Endothelial cell of umbilical vein (primary cell): ENCODE results near the gene GAN. TPM values are rescaled to one million over a fixed set of nuclear protein-coding genes. Genes with fewer than 3 reads are reported as not detected.

Experiments
- BruUV-seq: library from RNA; stranded (reverse); fragments of 400-500 nt; replicated peaks from 2 replicates; lab custom pipeline; 2021; lab: Mats Ljungman, UMichigan
- CTCF ChIA-PET: fragments of 300-600, 350-600 bp; sonication (Branson Sonifier 250); formaldehyde crosslinking; loops from one replicate; lab custom pipeline; 2021; ENCODE audit warnings: antibody characterized with exemption, inconsistent platforms; lab: Charles Lee
- POLR2A ChIA-PET: fragments of 300-600, 350-600 bp; sonication (Branson Sonifier 250); formaldehyde crosslinking; loops from one replicate; lab custom pipeline; 2021; ENCODE audit warnings: antibody characterized with exemption, inconsistent platforms; lab: Charles Lee
- DNase-seq: peaks from one replicate; pipeline ENCODE4 v3.0.0-alpha.2; 2011; ENCODE audit warnings: low read depth, low spot score
- FAIRE-seq: peaks from 2 replicates; lab custom pipeline; 2011; peaks lifted over from hg19 to GRCh38; lab: Jason Lieb, UNC
- H2AFZ ChIP-seq: 2 replicates; pipeline ENCODE4 v1.6.0; 2012; ENCODE audit warnings: low read depth, low read length, control low read depth, inconsistent platforms
- H3K27ac ChIP-seq: 2 replicates; pipeline ENCODE4 v1.5.1; 2011; ENCODE audit warnings: low read depth, mild to moderate bottlenecking, control low read depth, low read length, moderate library complexity; ENCODE audit not compliant: insufficient read depth
- H3K27me3 ChIP-seq, 2 experiments: 2 replicates each; pipeline versions ENCODE4 v1.6.0 to v1.6.1; 2011; ENCODE audit warnings: low read length in 2 of 2, mixed read lengths in 1 of 2; ENCODE audit not compliant: control insufficient read depth in 2 of 2, insufficient read depth in 2 of 2
- H3K36me3 ChIP-seq, 2 experiments: 2 replicates in 1 of 2; 3 replicates in 1 of 2; pipeline ENCODE4 v1.5.1; 2011; ENCODE audit warnings: low read length in 2 of 2, mild to moderate bottlenecking in 1 of 2, moderate library complexity in 1 of 2; ENCODE audit not compliant: control insufficient read depth in 2 of 2, insufficient read depth in 2 of 2; ENCODE audit errors: extremely low read depth in 1 of 2
- H3K4me1 ChIP-seq: 3 replicates; pipeline ENCODE4 v1.5.1; 2011; ENCODE audit warnings: mild to moderate bottlenecking, low read length; ENCODE audit not compliant: control insufficient read depth, insufficient read depth; ENCODE audit errors: extremely low read depth
- H3K4me2 ChIP-seq: 2 replicates; pipeline ENCODE4 v1.6.1; 2011; ENCODE audit warnings: low read length, control low read depth, mixed read lengths; ENCODE audit not compliant: insufficient read depth
- H3K4me3 ChIP-seq, 3 experiments: fragments of 200-600 bp in 1 of 3; sonication (generic), shearing (Covaris generic) in 1 of 3; replicated peaks in 1 of 3; 2 replicates each; pipeline ENCODE4 v1.5.1; 2011 to 2016; ENCODE audit warnings: control low read depth in 3 of 3, low read length in 3 of 3, mild to moderate bottlenecking in 2 of 3, inconsistent platforms in 1 of 3, low read depth in 1 of 3, moderate library complexity in 1 of 3; ENCODE audit not compliant: insufficient read depth in 1 of 3
- H3K79me2 ChIP-seq: 2 replicates; pipeline ENCODE4 v1.6.0; 2012; ENCODE audit warnings: low read length, inconsistent platforms; ENCODE audit not compliant: control insufficient read depth, insufficient read depth
- H3K9ac ChIP-seq: replicated peaks from 2 replicates; pipeline ENCODE3; 2011; ENCODE audit warnings: low read length, control low read depth; ENCODE audit not compliant: insufficient read depth; ENCODE audit errors: extremely low read depth
- H3K9me1 ChIP-seq: replicated peaks from 3 replicates; pipeline ENCODE4 v1.6.0; 2011; ENCODE audit warnings: mild to moderate bottlenecking, low read length; ENCODE audit not compliant: control insufficient read depth, insufficient read depth; ENCODE audit errors: extremely low read depth
- H3K9me3 ChIP-seq: replicated peaks from 2 replicates; pipeline ENCODE4 v1.5.1; 2012; ENCODE audit warnings: low read length, inconsistent platforms; ENCODE audit not compliant: control insufficient read depth, insufficient read depth
- H4K20me1 ChIP-seq: replicated peaks from 2 replicates; pipeline ENCODE3; 2011; ENCODE audit warnings: mild to moderate bottlenecking, low read length; ENCODE audit not compliant: control insufficient read depth, insufficient read depth; ENCODE audit errors: extremely low read depth
- CTCF ChIP-seq, 2 donors: IDR thresholded peaks; 1 replicate in 1 of 2; 2 replicates in 1 of 2; pipeline ENCODE4 v1.5.1; 2011; ENCODE audit warnings: low read length in 2 of 2, mild to moderate bottlenecking in 2 of 2, moderate library complexity in 2 of 2, control low read depth in 1 of 2, inconsistent platforms in 1 of 2, low read depth in 1 of 2; ENCODE audit not compliant: insufficient read depth in 1 of 2; ENCODE audit errors: extremely low read depth in 1 of 2
- EZH2 ChIP-seq: IDR thresholded peaks from 2 replicates; pipeline ENCODE4 v1.6.1; 2012; ENCODE audit warnings: borderline replicate concordance, low read depth, mild to moderate bottlenecking, moderate library complexity, low read length, inconsistent platforms; ENCODE audit not compliant: severe bottlenecking
- FOS ChIP-seq: IDR thresholded peaks from 2 replicates; pipeline ENCODE4 v1.6.1; 2011; ENCODE audit warnings: mild to moderate bottlenecking, low read length, moderate library complexity, borderline replicate concordance; ENCODE audit not compliant: insufficient read depth
- GATA2 ChIP-seq: IDR thresholded peaks from 2 replicates; pipeline ENCODE4 v1.7.0; 2011; ENCODE audit warnings: low read depth, mild to moderate bottlenecking, moderate library complexity, mixed read lengths, low read length; ENCODE audit not compliant: insufficient read length, insufficient read depth
- JUN ChIP-seq: IDR thresholded peaks from 2 replicates; pipeline ENCODE4 v1.6.1; 2011; ENCODE audit warnings: borderline replicate concordance, low read depth; ENCODE audit not compliant: insufficient read length, insufficient read depth
- MAX ChIP-seq: IDR thresholded peaks from 2 replicates; pipeline ENCODE4 v1.6.1; 2011; ENCODE audit not compliant: insufficient read depth, insufficient read length
- MYC ChIP-seq: IDR thresholded peaks from one replicate; pipeline ENCODE4 v1.6.1; 2011; ENCODE audit warnings: mild to moderate bottlenecking, low read depth, low read length
- POLR2A ChIP-seq: IDR thresholded peaks from 2 replicates; pipeline ENCODE4 v1.6.1; 2012; ENCODE audit warnings: low read depth, mild to moderate bottlenecking, control low read depth, low read length
- POLR2AphosphoS5 ChIP-seq: IDR thresholded peaks from 2 replicates; pipeline ENCODE4 v1.6.1; 2012; ENCODE audit warnings: low read depth, mild to moderate bottlenecking, control low read depth, low read length, moderate library complexity; ENCODE audit not compliant: insufficient read depth
- dilution Hi-C: fragments of 300-500 bp; cut with MboI; formaldehyde crosslinking; loops from one replicate; pipeline ENCODE4 v1.15.0; 2019; ENCODE audit warnings: low sequenced_read_pairs; ENCODE audit not compliant: extremely low pct_ligation_motif_present
- intact Hi-C: fragments of 100-400 bp; cut with micrococcal nuclease; formaldehyde crosslinking; loops from one replicate; pipeline ENCODE4 v1.10.0; 2022
- polyA plus RNA-seq, 4 experiments: library from polyadenylated mRNA; depleted of rRNA in 3 of 4; stranded (reverse) in 3 of 4; unstranded in 1 of 4; fragments of >200 nt; gene quantifications; 2 replicates each; pipeline versions ENCODE4 v1.2.1 to v1.2.3, GENCODE V29; 2011 to 2012; ENCODE audit warnings: missing spikeins in 1 of 4
- total RNA-seq: library from RNA; stranded (reverse); gene quantifications from 2 replicates; pipeline ENCODE4 v1.2.3, GENCODE V29; 2021

The GAN gene
- total and polyA plus RNA-seq, 2 donors (not counting 3 experiments of a cell fraction or from before 2014, with no cell fraction given): 1.8 to 11.1 TPM

- Histone ChIP-seq H3K79me2 (no peaks in the 10 kb centered on the region), H3K27ac (no peak overlapping the region), H4K20me1 (no peaks in the 10 kb centered on the region), H2AFZ (no peak overlapping the region), H3K27me3 (no peaks in the 10 kb centered on the region), H3K36me3 (peaks cover 0 to 3% of the 10 kb centered on the region in 2 experiments), H3K9me1 (no peaks in the 10 kb centered on the region), H3K9me3 (no peaks in the 10 kb centered on the region), H3K4me3 (no peak overlapping the region), H3K4me1 (peaks cover 23% of the 10 kb centered on the region), H3K9ac (no peak overlapping the region), H3K4me2 (no peak overlapping the region)
- ChIA-PET CTCF (interaction anchor here (0.9 to 1.3 kb wide), 2 partner anchors 340 to 365 kb away, joined by 3 to 4 read pairs; no protein-coding TSS in a partner anchor), POLR2A (no interaction called here)
- intact Hi-C loops (no loop called here), dilution Hi-C loops (loop anchor here (25.0 kb wide), 1 partner anchor 91 kb away; no protein-coding TSS in a partner anchor)
- TF ChIP-seq JUN: no peak
- no peak for TF ChIP-seq POLR2A
- TF ChIP-seq MYC: no peak
- no peak for TF ChIP-seq GATA2
- TF ChIP-seq EZH2: no peak
- no peak for TF ChIP-seq FOS
- TF ChIP-seq POLR2AphosphoS5: no peak
- no peak for TF ChIP-seq CTCF (IDR thresholded peaks at IDR 0.05; ENCODE audit: extremely low read depth in 1 of 2, insufficient read depth in 1 of 2, low read depth in 1 of 2, low read length in 2 of 2)
- TF ChIP-seq MAX: no peak
- BruUV-seq: no TSS peak
- FAIRE-seq: no peak
- no peak for DNase-seq
Measured at GRCh38 chr16:81371106-81371505, 56.3 kb downstream of the GAN start.
